ENCODE measurements around the gene ROBO2.

GRCh38 chr3:77279276-77279675 lies 239.4 kb downstream of the ROBO2 start:
- TF ChIP-seq CTCF (IDR thresholded peaks at IDR 0.05) (no peak), ZFX (IDR thresholded peaks at IDR 0.05; ENCODE audit: borderline replicate concordance) (no peak)

All from 22Rv1 (cell line).